Fibroblast of lung (primary cell): ENCODE measurements around the gene CFAP65.

ENCODE experiments used
- EZH2 ChIP-seq: IDR thresholded peaks from 2 replicates; pipeline ENCODE4 v1.5.1; 2012; ENCODE audit warnings: low read length, control low read depth, mild to moderate bottlenecking; ENCODE audit errors: missing control alignments
- TF ChIP-seq, protein P1 (sequence below), 2 donors: IDR thresholded peaks in 1 of 2; conservative IDR thresholded peaks in 1 of 2; 1 replicate in 1 of 2; 2 replicates in 1 of 2; pipeline ENCODE4 v1.5.1; 2011 to 2012; ENCODE audit warnings: low read length in 2 of 2, control low read depth in 1 of 2, inconsistent platforms in 1 of 2, low read depth in 1 of 2, mild to moderate bottlenecking in 1 of 2

- TF ChIP-seq, protein P1, sequence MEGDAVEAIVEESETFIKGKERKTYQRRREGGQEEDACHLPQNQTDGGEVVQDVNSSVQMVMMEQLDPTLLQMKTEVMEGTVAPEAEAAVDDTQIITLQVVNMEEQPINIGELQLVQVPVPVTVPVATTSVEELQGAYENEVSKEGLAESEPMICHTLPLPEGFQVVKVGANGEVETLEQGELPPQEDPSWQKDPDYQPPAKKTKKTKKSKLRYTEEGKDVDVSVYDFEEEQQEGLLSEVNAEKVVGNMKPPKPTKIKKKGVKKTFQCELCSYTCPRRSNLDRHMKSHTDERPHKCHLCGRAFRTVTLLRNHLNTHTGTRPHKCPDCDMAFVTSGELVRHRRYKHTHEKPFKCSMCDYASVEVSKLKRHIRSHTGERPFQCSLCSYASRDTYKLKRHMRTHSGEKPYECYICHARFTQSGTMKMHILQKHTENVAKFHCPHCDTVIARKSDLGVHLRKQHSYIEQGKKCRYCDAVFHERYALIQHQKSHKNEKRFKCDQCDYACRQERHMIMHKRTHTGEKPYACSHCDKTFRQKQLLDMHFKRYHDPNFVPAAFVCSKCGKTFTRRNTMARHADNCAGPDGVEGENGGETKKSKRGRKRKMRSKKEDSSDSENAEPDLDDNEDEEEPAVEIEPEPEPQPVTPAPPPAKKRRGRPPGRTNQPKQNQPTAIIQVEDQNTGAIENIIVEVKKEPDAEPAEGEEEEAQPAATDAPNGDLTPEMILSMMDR (conservative IDR thresholded peaks at IDR 0.05 in 1 of 2, IDR thresholded peaks at IDR 0.05 in 1 of 2; ENCODE audit: low read depth in 1 of 2, low read length in 2 of 2): no peak
- peak; percentile 50 for TF ChIP-seq EZH2
Observed at GRCh38 chr2:218998414-218999002, 42.8 kb downstream of the CFAP65 start.
